HG02763 (cell line): ENCODE results near the gene ZNF335.

ENCODE experiments used
- ATAC-seq: cut with Tn5 transposase; IDR thresholded peaks from one replicate; pipeline ENCODE4 v1.9.1; 2021; ENCODE audit warnings: mild to moderate bottlenecking, moderate library complexity; ENCODE audit not compliant: unreplicated experiment

ZNF335 gene

GRCh38 chr20:45953672-45954071 is 18.3 kb downstream of the ZNF335 start:
- ATAC-seq = no peak

GRCh38 chr20:45952861-45953260 is 19.1 kb downstream of the ZNF335 start:
- no peak for ATAC-seq

DNA sequence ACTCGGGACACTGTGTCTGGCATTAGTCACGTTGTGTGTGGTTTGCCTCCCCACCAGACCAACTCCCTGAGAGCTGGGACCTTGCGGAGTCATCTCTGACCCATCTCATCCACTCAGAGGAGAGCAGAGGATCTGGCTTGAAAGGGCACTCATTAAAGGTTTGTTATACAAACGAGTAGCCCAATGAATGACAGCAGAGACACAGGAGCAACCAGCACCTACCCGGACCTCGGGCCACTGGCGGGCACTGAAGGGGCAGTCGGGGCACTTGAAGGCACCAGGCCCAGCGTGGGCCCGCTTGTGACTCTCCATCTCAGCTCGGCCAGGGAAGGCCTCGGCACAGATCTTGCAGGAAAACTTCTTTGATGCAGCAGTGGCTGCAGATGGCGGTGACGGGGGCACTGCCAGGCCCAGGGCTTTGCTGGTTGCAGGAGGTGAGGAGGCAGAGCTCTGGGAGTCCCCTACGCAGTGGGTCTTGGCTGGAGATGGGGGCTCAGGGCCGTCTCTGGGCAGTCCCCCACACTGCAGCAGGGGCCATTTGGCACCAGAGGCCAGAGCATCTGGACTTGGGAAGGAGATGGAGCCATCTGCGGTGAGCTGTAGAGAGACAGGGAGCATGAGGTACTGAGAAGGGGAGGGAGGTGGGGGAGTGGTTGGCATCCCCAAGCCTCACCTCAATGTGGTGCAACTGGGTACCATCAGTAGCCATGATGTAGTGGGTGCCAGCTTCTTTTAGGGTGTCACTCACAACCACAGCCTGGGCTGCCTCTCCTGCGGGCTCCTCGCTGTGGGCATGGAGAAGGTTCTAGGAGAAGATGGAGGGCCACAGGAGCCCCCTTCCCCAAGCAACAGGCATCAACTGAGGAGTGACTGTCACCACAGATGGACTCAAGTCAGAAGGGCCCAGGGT is 19.8 kb downstream of the ZNF335 start:
- no peak for ATAC-seq

DNA sequence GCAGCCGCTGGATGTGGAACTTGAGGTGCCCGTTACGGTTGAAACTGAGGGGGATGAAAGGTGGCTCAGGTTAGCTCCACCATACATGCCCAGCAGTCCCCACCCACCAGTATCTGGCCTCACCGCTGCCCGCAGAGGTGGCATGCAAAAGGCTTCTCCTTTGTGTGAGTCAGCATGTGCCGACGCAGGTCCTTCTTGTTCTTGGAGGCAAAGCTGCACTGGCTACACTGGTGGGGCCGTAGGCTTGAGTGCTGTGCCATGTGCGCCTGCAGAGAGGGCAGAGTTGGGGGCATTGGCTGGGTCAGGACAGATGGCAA is 21.7 kb downstream of the ZNF335 start:
- no peak for ATAC-seq

DNA sequence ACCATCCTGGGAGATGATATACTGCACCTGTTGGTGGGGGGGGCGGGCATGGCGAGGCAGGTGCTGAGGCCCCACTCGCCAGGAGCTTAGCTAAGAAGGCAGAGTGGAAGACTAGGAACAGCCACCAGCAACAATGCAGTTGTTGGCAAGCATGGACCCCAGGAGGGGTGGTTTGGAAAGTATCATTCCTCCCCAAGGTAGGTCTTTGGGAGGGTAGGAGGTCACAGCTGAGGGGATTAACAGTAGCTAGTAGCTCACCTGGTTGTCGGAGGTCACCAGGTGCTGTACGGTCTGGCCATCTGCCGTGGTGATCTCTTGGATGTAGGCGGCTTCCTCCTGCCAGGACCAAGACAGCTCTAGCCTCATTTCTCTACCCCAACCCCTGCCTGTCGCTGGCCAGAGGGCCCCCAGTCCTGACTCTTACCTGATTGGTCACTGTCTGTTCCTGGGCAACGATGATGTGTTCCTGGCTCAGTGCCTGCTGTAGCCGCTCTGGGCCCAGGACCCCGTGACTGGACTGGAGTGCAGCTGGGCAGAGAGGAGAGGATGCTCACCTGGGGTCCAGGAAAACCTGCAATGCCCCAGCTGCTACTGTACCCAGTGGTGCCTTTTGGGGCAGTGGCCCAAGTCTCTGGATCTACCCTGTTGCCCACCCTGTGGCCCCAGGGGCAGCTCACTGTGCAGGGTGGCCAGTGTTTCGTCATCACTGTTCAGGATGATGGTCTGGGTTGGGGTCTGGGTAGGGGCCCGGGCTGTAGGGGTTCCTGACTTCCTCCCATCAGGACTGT is 22.3 kb downstream of the ZNF335 start:
- ATAC-seq = no peak

GRCh38 chr20:45948742-45949541 is 23.1 kb downstream of the ZNF335 start:
- ATAC-seq = no peak

GRCh38 chr20:45948261-45948733 is 23.7 kb downstream of the ZNF335 start:
- ATAC-seq = no peak

- ATAC-seq = no peak
These were observed 24.7 kb downstream of the ZNF335 start for GRCh38 chr20:45947110-45947866.

- ATAC-seq = no peak
These were observed 25.6 kb downstream of the ZNF335 start for GRCh38 chr20:45946149-45946970.

DNA sequence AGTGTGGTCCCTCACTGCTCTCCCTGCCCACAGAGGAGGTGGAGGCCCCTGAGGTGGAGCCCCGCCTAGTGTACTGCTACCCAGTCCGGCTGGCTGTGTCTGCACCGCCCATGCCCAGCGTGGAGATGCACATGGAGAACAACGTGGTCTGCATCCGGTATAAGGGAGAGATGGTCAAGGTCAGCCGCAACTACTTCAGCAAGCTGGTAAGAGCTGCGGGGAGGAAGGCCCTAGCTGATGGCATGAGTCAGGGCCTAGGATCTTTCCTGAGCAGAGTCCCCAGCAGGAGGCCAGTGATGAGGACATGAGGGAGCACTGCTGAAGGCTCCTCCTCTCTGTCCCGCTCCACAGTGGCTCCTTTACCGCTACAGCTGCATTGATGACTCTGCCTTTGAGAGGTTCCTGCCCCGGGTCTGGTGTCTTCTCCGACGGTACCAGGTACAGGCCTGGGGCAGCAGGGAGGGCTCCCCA is 26.3 kb downstream of the ZNF335 start:
- no peak for ATAC-seq

DNA sequence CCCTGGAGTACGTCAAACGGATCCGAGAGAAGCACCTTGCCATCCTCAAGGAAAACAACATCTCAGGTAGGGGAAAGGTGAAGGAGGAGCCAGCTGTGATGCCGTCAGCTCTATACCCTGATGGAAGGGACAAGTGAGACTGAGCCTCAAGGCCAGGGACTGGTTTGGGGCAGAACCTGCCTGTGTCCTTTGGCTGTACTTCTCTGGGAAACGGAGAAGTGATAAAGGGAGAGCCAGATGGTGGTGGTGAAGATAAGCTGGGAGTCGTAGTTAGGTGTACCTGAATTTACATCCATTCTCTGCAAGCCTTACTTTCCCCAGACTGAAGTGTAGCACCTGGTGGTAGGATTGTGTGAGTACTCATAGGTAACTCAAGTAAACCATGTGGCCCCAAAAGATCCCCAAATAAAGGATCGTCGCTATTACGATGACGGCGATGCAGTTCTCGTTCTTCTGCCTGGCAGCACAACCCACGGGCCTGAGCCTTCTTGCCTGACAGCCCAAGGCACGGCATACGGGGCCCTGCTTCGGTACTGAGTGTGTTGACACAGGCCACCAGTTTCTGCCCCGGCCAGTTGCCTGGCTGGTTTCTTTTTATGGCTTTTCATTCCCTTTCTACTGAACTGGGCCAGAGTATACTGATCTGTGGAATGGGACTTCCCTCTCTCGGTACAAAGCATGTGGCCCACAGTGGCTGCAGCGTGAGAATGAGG is 26.9 kb downstream of the ZNF335 start:
- ATAC-seq = no peak

DNA sequence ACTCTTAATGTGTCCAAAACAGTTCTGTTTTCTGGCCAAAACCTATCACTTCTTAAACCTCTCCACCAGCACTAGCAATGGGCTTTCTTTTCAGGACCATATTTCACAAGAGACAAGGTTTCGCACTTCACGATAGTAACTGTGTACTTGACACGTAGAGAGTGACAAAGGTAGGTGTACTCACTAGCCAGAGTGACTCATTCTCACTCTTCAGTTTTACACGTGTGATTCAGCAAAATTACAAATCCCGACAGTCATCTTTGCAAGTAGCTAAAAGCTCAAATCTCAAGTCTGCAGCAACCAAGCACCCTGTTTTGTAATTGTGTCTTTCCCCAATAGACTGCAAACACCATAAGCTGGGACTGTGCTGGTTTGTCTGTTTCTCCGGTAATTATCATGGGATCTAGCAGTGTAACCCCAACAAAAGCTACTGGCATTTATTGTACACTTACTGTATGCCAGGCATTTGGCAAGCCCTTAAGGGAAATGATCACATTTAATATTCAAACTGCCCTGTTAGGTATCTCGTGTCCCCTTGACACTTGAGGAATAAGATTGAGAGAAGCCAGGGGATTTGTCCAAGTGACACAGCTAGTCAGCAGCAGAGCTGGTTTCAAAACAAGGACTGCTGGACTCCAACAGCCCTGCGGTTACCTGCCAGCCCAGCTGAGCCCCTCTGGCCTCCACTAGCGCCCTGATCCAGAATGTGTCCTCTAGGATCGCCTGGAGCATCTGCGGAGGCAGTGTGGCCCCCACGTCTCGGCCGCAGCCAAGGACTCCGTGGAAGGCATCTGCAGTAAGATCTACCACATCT is 27.6 kb downstream of the ZNF335 start:
- no peak for ATAC-seq

DNA sequence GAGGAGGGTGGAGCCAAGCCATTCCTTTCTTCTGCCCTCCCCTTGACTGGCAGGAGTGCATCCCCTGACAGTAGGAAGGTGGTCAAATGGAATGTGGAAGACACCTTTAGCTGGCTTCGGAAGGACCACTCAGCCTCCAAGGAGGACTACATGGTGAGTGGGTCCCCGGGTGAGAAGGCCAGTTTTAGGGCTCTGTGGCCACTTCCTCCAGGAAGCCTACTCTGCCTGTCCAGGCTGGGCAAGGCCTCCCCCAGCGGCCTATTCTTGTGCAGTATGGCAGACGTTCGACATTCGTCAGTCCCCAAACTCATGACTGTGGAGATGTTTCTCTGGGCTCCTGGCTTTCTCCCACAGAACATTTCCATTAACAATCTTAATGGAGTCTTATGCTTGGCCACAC is 28.4 kb downstream of the ZNF335 start:
- no peak for ATAC-seq

- no peak for ATAC-seq
These were observed 31.5 kb downstream of the ZNF335 start for GRCh38 chr20:45940469-45940868.

DNA sequence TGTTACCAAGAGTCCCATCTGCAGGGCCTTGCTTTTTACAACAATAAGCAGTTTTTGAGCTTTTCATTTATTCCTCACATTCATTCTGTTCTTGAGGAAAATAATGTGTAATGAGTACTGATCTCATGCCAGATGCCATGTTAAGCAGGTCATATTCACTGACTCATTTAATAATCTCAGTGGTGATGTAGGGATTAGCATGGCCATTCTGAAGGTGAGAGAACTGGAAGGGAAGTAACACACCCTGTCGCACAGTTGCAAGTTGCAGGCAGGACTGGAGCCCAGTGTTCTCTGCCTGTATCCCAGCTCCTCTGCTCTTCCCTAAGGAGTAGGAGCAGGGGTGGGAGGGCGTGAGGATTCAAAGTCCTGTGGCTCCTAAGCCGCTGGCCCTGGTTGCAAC is 31.9 kb downstream of the ZNF335 start:
- ATAC-seq = no peak

- ATAC-seq = no peak
These were observed 33.1 kb downstream of the ZNF335 start for GRCh38 chr20:45938727-45939438.

DNA sequence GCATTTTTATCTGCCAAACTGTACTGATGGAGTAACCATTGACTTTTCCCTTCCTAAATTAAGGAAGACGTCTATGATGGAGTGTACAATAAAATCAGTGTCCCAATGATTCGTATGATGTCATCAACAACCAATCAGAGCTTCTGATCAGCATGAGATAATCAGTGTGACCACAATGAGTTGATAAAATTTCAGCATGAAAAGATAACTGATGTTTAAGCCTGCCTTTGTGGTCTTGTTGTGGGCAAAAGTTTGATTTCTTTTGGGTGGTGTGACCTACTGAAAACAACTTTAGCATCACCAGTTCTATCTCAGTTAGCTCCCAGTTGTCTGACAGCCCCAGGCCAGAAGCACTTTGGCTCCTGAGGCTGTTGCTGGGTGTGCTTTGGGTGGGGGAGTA is 34.2 kb downstream of the ZNF335 start:
- ATAC-seq = no peak
